ENCODE data around the gene TUBB2B. TPM values are rescaled to one million over a fixed set of nuclear protein-coding genes. Genes with fewer than 3 reads are reported as not detected.

TUBB2B gene
- total and polyA plus RNA-seq, 8 donors: 1.9 to 17.6 (median 5.3) TPM

- no peak for DNase-seq
- no peaks in the 10 kb centered on the region for H3K36me3 ChIP-seq
- H3K27me3 ChIP-seq: no peaks in the 10 kb centered on the region
- FAIRE-seq: no peak
- H3K4me1 ChIP-seq: no peaks in the 10 kb centered on the region
- H3K27ac ChIP-seq: no peak overlapping the region
- TF ChIP-seq CTCF (IDR thresholded peaks at IDR 0.05): no peak
- H3K9me3 ChIP-seq: no peaks in the 10 kb centered on the region
- WGBS, 2 donors: 89 to 92% methylated on average over 21 to 22 of the region's 22 CpGs
- intact Hi-C loops (cut with DNase I): no loop called here
- peak in 1 of 4 donors; percentile 44 for ATAC-seq
- H3K4me3 ChIP-seq: no peak overlapping the region
Measured at GRCh38 chr6:3176562-3177355, 50.7 kb downstream of the TUBB2B start.

DNA sequence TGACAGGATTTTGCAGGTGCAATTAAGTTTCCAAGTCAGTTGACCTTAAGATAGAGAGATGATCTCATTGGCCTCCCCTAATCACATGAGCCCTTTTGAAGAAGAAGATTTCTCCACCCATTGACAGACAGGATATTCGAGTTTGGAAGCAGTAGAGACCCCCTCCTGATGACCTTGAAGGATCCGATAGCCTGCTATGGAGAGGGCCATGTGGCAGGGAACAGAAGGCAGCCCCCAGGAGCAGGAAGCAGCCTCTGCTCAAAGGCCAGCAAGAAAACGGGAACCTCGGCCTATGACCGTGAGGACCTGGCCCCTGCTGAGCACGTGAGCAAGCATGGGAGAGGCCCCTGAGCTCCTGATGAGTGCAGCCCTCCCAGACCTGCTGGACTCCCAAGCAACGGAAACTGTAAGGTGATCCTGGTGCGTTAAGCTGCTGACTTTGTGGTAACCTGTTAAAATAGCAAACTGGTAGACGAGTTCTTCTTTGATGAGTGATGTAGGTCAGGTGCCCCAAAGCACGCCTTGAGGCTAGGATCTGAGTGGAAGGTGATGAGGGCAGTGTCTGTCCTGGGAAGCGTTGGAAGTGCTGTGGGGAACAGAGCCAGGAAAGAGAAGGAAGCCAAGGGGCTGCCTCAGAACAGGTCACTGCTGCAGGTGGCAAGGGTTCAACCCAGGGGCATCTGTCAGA, 51.6 kb downstream of the TUBB2B start:
- no peaks in the 10 kb centered on the region for H3K4me1 ChIP-seq
- intact Hi-C loops (cut with DNase I): no loop called here
- no peak for TF ChIP-seq CTCF (IDR thresholded peaks at IDR 0.05)
- no peak overlapping the region for H3K4me3 ChIP-seq
- H3K27me3 ChIP-seq: no peaks in the 10 kb centered on the region
- FAIRE-seq: no peak
- no peaks in the 10 kb centered on the region for H3K9me3 ChIP-seq
- H3K27ac ChIP-seq: no peak overlapping the region
- no peak for DNase-seq
- no peak for ATAC-seq
- 71 to 75% methylated on average over 11 of the region's 11 CpGs for WGBS, 2 donors
- no peaks in the 10 kb centered on the region for H3K36me3 ChIP-seq

Other genes with a start within 250 kb of the TUBB2B start
- gene NQO2, start 227.8 kb downstream of the TUBB2B start, total RNA-seq: 10 to 100 TPM; 12.7 to 21.6 (median 18.0) TPM
- gene NQO2, start 227.8 kb downstream of the TUBB2B start, polyA plus RNA-seq: 10 to 100 TPM; 21.2 to 23.0 TPM
- gene RIPK1, start 159.2 kb downstream of the TUBB2B start, total RNA-seq: 10 to 100 TPM in 2 of 6 donors, 1 to 10 TPM in 4; 9.0 to 15.2 (median 9.7) TPM
- gene RIPK1, start 159.2 kb downstream of the TUBB2B start, polyA plus RNA-seq: 10 to 100 TPM; 10.1 to 20.5 TPM
- gene BPHL, start 108.9 kb downstream of the TUBB2B start, total RNA-seq: 10 to 100 TPM in 4 of 6 donors, 1 to 10 TPM in 2; 9.0 to 20.7 (median 12.8) TPM
- 10 to 100 TPM; 19.5 to 22.1 TPM for gene BPHL, start 108.9 kb downstream of the TUBB2B start, polyA plus RNA-seq
- 10 to 100 TPM; 16.3 to 55.9 (median 20.0) TPM for gene TUBB2A, start 70.1 kb downstream of the TUBB2B start, total RNA-seq
- gene TUBB2A, start 70.1 kb downstream of the TUBB2B start, polyA plus RNA-seq: 10 to 100 TPM; 21.3 to 26.0 TPM
- gene PSMG4, start 31.3 kb upstream of the TUBB2B start, total RNA-seq: 10 to 100 TPM; 10.6 to 18.0 (median 15.5) TPM
- gene PSMG4, start 31.3 kb upstream of the TUBB2B start, polyA plus RNA-seq: 10 to 100 TPM; 23.7 to 40.5 TPM
- 10 to 100 TPM; 12.6 to 27.9 (median 15.9) TPM for gene SLC22A23, start 229.4 kb upstream of the TUBB2B start, total RNA-seq
- 1 to 10 TPM; 4.9 to 7.6 TPM for gene SLC22A23, start 229.4 kb upstream of the TUBB2B start, polyA plus RNA-seq

Data from pancreas (tissue), 10 donors.